Inflammatory macrophage (primary cell): ENCODE results near the gene LRCOL1.
"Not testable (repeated sequence)": the region's sequence is repeated elsewhere in the genome, so short reads cannot be mapped to it uniquely, and the experiment has no call there.

Experiments used
- DNase-seq, 2 donors: peaks; one replicate each; pipeline ENCODE4 v3.0.0-alpha.2; 2020 to 2022

The LRCOL1 gene

DNA sequence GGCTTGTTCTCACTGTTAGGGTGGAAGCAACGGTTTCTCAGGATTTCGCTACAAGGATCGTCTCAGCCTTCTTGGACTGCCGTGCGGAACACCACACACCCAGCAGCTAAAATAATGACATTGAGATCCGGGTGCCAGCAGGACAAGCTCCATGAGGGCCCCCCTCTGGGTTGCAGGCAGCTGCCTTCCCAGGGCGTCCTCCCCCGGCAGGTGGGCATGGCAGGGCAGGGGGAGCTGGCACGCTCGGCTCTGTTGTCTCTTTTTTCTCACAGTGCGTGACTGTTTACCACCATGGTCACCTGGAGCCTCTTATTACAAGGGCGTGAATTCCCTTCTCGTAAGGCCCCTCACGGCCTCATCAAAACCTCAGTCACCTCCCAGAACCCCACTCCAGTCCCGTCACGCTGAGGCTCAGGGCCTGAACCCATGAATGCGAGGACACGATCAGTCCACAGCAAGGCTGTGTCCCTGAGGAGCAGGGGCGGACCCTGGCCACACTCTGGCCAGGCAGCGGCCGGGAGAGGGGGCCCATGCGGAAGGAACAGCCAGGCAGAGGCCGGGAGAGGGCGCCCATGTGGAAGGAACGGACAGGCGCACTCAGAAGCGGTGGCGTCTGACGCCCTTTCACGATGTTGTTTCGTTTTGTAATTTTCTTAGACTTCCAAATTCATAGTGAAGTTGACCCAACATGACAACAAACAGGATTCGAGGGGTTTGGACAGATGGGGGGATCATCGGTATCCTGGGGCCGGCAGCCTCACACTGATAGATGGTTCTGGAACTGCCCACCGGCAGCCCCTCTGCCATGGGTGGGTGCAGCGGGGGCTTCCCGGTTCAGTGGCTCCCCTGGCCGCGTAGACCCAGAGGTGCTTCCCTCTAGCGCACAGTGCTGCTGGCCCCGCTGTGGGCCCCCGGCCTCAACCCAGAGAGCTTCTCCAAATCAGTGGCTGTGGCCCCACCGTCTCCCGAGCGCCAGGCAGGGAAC lies 10.0 kb downstream of the LRCOL1 start:
- peak; percentile 35 to 63 for DNase-seq

DNA sequence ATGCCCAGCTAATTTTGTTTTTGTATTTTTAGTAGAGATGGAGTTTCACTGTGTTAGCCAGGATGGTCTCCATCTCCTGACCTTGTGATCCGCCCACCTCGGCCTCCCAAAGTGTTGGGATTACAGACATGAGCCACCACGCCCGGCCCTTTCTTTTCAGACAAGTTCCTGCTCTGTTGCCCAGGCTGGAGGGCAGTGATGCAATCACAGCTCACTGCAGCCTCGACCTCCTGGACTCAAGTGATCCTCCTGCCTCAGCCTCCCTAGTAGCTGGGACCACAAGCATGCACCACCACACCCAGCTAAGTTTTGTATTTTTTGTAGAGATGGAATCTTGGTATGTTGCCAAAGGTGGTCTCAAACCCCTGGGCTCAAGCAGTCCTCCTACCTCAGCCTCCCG lies 10.9 kb downstream of the LRCOL1 start:
- not testable (repeated sequence) for DNase-seq

DNA sequence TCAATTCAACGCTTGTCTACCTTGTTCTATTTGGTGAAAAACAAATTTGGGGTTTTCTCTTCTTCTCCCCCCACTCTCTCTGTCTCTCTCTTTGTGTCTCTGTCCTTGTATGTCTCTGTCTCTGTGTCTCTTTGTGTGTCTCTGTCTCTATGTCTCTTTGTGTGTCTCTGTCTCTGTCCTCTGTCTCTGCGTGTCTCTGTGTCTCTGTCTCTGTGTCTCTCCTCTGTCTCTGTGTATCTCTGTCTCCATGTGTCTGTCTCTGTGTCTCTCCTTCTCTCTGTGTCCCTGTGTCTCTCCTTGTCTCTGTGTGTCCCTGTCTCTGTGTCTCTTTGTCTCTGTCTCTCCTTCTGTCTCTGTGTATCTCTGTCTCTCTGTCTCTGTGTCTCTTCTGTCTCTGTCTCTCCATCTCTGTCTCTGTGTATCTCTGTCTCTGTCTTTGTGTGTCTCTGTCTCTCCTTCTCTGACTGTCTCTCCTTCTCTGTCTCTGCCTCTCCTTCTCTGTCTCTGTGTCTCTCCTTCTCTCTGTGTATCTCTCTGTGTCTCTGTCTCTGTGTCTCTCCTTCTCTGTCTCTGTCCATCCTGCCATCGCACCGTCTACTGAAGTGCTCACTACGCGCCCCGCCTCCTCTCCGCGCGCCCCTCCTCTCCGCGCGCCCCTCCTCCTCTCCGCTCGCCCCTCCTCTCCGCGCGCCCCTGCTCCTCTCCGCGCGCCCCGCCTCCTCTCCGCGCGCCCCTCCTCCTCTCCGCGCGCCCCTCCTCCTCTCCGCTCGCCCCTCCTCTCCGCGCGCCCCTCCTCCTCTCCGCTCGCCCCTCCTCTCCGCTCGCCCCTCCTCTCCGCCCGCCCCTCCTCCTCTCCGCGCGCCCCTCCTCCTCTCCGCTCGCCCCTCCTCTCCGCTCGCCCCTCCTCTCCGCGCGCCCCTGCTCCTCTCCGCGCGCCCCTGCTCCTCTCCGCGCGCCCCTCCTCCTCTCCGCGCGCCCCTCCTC lies 12.8 kb downstream of the LRCOL1 start:
- DNase-seq: no peak

DNA sequence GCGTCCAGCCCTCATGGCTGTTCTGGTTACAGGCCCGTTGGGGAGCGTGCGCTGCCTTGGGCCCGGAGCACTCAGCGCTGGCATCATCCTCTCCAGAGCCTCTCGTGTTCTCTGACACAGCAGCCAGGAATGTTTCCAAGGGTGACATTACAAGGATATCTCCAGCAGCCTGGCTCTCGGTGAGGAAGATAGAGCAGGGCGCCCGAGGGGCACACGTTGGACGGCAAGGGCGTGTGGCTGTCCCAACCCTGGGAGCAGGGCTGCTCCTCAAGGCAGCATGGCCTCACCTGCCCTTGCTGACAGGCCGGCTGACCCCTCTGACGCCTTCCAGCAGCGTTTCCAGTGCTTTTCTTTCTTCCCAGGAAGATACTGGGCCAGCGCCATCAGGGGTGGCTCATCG lies 14.4 kb downstream of the LRCOL1 start:
- no peak for DNase-seq

DNA sequence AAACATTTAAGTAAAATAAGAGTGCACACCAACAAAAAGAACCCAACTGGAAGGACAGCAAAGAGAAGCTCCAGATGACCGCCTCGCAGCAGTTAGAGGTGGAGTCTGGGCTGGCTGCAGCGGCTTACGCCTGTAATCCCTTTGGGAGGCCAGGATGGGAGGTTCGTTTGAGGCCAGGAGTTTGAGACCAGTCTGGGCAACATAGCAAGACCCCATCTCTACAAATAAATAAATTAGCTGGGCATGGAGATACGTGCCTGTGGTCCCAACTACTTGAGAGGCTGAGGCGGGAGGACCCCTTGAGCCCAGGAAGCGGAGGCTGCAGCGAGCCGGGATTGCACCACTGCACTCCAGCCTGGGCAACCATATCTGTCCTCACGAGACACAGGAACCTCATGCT lies 15.2 kb downstream of the LRCOL1 start:
- DNase-seq: peak in 1 of 2 donors; percentile 5

DNA sequence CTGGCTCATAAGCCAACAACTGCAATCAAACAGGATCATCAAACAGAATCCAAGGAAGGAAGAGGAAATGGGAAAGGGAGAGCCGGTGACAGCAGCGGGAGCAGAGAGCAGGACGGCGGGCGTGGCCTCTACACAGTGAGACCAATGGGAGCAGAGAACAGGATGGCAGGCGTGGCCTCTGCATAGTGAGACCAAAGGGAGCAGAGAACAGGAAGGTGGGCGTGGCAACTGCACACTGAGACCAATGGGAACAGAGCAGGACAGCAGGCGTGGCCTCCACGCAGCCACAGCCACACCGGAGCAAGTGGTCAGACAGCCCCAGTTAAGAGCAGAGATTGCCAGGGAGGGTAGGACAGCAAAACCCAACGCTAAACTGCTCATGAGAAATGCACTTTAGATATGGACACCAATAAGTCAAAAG lies 16.4 kb downstream of the LRCOL1 start:
- peak; percentile 33 to 39 for DNase-seq

DNA sequence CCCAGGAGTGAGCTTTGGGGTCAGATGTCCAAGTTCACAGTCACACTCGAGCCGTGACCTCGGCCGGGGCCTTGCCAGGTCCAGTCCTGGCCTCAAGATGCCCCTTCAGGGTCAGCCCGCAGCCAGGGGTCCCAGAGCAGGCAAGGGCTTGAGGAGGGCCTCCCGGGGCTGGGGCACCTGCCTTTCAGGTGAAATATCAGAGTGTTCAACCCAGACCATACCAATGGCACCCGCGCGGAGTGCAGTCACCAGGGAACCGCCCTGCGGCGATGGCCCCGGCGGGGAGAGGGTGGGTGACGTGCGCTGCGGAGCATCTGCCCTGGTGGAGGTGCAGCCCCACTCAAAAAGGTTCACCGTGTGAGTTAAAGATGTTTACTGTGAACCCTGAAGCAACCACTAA lies 16.9 kb downstream of the LRCOL1 start:
- no peak for DNase-seq

DNA sequence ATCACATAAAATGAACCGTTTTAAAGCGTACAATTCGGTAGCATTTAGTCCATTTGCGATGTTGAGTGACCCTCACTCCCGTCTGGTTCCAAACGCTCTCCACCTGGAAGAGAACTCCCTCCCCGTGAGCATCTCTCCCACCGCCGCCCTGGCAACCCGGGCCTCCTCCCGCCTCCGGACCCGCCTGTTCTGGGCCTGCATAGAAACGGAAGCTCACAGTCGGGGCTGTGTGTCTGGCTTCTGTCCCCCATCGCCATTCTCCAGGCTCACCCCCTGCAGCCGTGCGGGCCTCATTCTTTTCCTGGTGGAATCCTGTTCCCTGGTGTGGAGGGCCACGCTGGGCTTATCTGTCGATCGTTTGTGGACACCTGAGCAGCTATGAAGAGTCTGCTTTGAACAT lies 17.3 kb downstream of the LRCOL1 start:
- DNase-seq: no peak

DNA sequence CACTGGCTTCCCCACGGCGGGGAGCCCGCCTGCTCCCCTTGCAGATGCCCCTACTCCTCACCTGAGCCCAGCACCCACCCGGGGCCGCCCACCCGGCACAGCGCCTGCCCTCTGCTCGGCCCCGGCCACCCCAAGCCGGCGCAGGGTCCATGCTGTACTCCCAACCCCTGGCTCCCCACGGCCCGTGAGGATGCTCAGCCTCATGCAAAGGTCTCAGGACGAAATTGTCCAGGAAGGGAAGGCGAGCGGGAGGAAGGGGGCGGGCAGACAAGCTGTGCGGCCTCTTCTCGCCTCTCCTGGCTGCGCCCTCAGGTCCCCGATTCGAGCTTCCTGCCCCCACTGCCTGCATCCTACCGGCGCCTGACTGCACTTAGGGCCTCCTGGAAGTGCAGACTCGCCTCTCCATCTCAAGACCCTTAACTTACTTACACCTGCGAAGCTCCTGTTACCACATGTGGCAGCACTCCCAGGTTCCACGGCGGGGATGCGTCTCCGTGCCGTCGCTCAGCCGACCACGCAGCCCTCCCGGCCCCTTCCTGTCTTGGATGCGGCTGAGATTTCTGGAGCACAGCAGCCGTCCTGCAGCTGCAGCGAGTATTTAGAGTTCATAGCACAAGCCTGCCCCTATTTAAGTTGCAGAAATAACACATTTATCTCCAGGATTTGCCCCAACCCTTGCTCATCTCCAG lies 18.0 kb downstream of the LRCOL1 start:
- no peak for DNase-seq

DNA sequence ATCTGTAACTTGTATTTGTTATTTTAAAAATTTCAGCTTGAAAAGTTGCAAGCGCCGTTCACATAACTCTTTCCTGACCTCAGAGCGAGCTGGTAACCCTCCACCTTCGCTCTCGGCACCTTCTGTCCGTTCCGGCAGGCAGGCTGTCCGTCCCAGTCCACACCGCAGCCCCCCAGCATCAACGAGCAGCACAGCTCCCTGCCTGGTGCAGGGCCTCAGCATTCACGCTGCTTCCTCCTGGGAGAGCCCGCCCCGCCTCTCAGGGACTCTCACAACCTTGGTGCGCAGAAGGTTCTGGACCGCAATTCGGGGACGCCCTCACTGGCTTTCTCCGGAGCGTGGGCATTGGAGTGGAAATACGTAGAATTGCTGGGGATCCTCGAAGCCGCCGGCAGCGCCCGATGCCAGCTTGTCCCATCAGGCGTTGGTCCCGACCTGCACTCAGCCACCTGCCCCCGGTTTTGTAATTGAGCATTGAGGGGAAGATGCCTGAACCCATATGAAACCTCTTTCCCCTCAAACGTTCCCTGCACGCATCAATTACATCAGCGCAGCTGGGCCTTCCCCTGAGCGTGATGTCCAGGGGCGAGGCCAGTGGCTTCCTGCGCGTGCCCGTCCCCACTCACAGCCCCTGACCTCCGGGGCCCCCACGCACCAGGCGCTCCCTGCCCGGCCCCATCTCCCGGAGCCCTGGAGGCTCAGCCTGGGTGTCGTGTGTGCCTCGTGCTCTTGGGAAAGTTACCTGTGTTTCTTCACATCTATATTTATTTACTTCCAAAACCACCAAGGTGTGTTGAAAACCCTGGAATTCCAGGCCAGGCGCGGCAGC lies 19.1 kb downstream of the LRCOL1 start:
- DNase-seq: no peak

DNA sequence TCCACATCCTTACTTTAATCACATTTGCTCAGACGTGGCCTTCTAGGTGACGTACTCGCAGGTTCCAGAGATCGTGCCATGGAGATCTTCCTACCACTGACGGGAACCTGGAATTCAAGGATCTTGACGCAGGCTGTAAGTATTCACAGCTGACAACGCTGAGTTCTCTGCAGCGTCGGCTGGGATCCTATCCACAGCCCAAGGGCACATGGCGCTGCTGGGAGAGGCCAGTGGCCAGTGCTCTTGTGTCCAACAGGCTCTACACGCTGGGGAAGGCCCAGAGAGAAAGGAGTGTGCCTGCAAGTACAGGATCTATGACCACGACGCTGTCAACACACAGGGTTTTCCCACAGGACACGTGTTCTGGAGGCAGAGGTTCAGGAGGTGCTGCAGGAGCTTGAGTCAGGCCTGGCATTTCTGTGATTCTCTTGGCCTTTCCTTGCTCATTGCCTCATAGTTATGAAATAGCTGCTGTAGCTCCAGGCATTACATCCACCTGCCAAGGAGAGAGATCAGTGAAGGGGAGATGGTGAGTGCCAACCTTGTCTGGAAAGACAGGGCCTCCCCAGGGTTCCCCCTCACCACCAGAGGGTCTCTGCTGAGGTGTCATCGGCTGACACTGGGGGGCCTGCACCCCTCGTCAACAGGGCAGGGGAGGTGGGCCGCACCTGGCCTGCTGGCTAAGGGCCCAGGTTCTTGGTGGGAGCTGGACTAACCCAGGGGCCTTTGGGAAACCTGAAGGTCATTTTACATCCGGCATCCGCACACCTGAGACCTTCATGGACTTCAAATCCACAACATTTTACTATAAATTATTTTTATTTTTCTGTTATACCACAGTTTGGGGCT lies 21.3 kb downstream of the LRCOL1 start:
- no peak for DNase-seq

DNA sequence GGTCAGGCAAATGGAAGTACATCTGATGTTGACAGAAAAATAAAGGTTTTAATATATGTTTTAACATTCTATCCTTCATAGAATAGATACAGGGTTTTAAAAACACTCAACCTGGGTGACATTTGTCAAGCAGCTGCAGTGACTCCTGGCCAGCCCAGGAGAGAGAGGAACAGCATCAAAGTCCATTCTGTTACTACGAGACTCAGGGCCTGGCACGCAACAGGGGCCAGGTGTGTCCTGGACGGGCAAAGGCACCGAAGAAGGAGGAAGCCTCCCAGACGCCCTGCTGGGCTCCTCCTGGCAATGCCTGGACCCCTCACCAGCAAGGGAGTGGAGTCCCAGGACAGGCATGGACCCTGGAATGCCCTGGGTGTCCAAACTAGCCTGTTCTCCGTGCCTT lies 22.1 kb downstream of the LRCOL1 start:
- no peak for DNase-seq

DNA sequence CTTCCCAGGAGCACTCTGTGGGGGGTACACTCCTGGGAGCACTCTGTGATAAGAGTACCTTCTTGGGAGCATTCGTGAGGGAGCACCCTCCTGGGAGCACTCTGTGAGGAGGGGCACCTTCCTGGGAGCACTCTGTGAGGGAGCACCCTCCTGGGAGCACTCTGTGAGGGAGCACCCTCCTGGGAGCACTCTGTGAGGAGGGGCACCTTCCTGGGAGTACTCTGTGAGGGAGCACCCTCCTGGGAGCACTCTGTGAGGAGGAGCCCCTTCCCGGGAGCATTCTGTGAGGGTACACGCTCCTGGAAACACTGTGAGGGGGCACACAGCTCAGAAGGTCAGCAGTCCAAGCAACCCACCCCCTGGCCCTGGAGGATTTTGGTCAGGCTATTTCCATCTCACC lies 22.6 kb downstream of the LRCOL1 start:
- no peak for DNase-seq

DNA sequence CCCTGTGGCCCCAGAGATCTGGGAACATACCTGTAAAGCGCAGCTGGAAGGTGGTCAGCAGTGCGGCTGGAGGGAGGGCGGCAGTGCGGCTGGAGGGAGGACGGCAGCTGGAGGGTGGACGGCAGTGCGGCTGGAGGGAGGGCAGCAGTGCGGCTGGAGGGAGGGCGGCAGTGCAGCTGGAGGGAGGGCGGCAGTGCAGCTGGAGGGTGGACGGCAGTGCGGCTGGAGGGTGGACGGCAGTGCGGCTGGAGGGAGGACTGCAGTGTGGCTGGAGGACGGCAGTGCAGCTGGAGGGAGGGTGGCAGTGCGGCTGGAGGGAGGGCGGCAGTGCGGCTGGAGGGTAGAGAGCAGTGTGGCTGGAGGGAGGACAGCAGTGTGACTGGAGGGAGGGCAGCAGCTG lies 23.5 kb downstream of the LRCOL1 start:
- DNase-seq: no peak

DNA sequence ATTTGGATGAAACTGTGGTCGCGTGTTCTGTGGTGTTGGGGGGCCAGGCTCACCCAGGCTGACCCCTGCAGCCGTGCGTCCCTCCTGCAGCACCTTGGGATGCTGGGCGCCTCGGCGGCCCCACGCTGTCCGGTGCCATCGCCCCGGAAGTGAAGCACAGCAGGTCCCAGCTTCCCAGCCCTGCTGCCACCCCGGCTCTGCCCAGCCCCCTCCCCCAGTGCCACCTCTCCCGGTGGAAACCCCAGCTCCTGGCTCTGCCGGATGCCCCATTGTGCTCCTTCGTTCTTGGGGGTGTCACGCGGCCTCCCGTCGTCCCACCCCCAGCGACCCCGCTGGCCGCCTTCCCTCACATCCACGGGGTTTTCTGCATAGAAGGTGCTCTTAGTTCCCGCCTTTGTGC lies 25.2 kb downstream of the LRCOL1 start:
- DNase-seq: no peak

DNA sequence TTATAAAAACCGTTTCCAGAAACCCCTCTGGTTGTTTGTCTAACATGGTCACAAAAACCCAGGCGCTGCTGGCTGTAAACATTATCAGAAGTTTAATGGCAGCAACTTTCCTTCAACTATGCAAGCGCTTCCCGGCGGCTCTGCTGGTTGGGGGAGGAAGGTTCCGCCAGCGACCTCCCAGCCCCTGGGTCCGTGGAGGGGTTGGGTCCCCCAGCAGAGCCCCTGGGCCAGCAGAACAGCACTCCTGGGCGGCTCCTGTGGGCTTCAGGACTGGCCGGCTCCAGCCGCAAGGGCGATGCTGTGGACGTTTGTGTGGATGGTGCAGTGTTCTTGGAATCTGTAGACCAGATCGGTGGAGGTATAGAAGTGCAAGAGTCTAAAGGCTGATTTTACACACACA lies 26.0 kb downstream of the LRCOL1 start:
- no peak for DNase-seq

DNA sequence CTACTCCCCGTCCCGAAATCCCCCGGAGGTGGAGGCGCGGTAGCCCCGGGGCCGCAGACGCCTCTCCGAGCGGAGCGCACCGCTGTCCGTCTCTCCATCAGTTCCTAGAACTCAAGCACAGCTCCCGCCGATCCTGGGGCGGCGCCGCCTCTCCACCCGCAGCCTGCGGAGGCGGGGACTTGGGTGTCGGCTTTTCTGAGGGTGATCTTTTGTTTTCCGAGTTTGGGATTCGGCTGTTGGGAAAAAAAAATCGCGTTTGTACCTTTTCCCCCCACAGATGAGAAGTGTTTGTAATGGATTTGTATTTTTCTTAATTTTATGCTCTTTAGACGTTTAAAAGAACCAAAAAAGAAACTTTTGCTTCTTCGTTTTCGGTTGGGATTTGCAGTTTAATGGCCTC lies 26.6 kb downstream of the LRCOL1 start:
- DNase-seq: no peak

DNA sequence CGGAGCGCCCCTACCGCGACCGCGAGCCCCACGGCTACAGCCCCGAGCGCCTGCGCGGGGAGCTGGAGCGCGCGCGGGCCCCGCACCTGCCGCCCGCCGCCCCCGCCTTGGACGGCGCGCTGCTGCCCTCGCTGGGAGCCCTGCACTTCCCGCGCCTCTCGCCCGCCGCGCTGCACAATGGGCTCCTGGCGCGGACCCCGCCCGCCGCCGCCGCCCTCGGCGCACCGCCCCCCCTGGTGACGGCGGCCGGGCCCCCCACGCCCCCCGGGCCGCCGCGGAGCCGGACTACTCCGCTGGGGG lies 27.0 kb downstream of the LRCOL1 start:
- DNase-seq: no peak

DNA sequence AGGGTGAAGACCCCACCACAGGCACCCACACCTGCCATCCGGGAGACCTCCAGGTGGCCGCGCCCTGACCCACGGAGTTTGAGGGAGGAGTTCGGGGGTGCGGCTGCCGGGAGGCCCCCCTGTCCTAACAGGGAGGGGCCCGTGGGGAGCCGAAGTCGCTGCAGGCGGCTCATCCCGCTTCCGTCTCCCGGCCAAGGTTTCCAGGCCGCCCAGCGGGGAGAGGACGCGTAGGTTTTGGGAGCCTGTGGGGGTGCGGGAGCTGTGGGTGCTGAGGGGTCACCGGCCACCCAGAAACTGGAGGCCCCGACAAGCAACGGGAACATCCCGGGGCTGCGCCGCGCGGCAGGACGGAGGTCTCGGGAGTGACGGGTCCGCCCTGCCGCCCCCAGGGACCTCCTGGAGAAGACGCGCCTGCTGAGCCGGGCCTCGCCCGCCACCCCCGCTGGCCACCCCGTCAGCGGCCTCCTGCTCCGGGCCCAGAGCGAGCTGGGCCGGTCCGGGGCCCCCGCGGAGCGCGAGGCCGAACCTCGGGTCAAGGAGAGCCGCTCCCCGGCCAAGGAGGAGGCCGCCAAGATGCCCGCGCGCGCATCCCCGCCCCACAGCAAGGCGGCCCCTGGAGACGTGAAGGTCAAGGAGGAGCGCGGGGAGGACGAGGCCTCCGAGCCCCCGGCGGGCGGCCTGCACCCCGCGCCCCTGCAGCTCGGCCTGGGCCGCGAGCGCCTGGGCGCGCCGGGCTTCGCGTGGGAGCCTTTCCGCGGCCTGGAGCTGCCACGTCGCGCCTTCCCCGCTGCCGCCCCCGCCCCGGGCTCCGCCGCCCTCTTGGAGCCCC lies 27.6 kb downstream of the LRCOL1 start:
- no peak for DNase-seq

DNA sequence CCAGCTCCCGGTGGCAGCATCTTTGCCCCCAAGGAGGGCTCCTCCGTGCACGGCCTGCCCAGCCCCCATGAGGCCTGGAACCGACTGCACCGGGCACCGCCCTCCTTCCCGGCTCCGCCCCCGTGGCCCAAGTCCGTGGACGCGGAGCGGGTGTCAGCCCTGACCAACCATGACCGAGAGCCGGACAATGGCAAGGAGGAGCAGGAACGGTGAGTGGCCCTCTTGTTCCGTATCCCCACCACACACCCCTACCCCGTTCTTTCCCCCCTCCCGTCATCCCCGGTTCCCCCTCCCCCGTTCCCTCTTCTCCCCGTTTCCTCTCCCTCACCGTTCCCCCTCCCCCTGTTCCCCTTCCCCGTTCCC lies 28.3 kb downstream of the LRCOL1 start:
- DNase-seq: no peak
